CD4-positive, alpha-beta T cell (primary cell): Measurements from ENCODE around the gene RCN2. TPM values are rescaled to one million over a fixed set of nuclear protein-coding genes. Genes with fewer than 3 reads are reported as not detected.

Source experiments
- ATAC-seq: fragments of 200-7000 bp; cut with Tn5 transposase; one replicate; pipeline ENCODE4 v1.10.0; 2022; ENCODE audit warnings: mild to moderate bottlenecking; ENCODE audit not compliant: poor library complexity
- CTCF ChIA-PET: fragments of 350-600 bp; sonication (Branson Sonifier 250); formaldehyde crosslinking; loops from one replicate; lab custom pipeline; 2021; ENCODE audit warnings: antibody characterized with exemption, inconsistent platforms; lab: Charles Lee
- POLR2A ChIA-PET: fragments of 350-600 bp; sonication (Branson Sonifier 250); formaldehyde crosslinking; loops from one replicate; lab custom pipeline; 2021; ENCODE audit warnings: antibody characterized with exemption, inconsistent platforms; lab: Charles Lee
- DNase-seq, 14 experiments: peaks; one replicate each; pipeline ENCODE4 v3.0.0-alpha.2; 2013 to 2020; ENCODE audit warnings: mixed read lengths in 2 of 14
- H3K27ac ChIP-seq, 2 donors: one replicate each; pipeline versions ENCODE4 v1.5.1 to v1.7.0; 2013; ENCODE audit warnings: low read length in 2 of 2, low read depth in 1 of 2, mild to moderate bottlenecking in 1 of 2
- H3K27me3 ChIP-seq, 2 experiments: 1 replicate in 1 of 2; 2 replicates in 1 of 2; pipeline versions ENCODE4 v1.6.1 to v1.7.0; 2013; ENCODE audit warnings: low read length in 2 of 2, control low read depth in 1 of 2, mild to moderate bottlenecking in 1 of 2, moderate library complexity in 1 of 2; ENCODE audit not compliant: insufficient read depth in 2 of 2, control insufficient read depth in 1 of 2
- H3K36me3 ChIP-seq: one replicate; pipeline ENCODE4 v1.6.1; 2013; ENCODE audit warnings: low read length, control low read depth; ENCODE audit not compliant: insufficient read depth
- H3K4me1 ChIP-seq: one replicate; pipeline ENCODE4 v1.6.1; 2013; ENCODE audit warnings: low read length, control low read depth; ENCODE audit not compliant: insufficient read depth
- H3K4me3 ChIP-seq: one replicate; pipeline ENCODE4 v1.5.1; 2013; ENCODE audit warnings: mild to moderate bottlenecking, low read length, moderate library complexity
- H3K9me3 ChIP-seq, 2 experiments: 1 replicate in 1 of 2; 2 replicates in 1 of 2; pipeline versions ENCODE4 v1.6.1 to v1.7.0; 2013; ENCODE audit warnings: low read length in 2 of 2, mild to moderate bottlenecking in 2 of 2, control low read depth in 1 of 2, moderate library complexity in 1 of 2; ENCODE audit not compliant: control insufficient read depth in 1 of 2, insufficient read depth in 1 of 2
- H3K27ac Mint-ChIP-seq: one replicate; pipeline ENCODE4 v1.8.0; 2020; ENCODE audit warnings: mixed read lengths
- H3K27me3 Mint-ChIP-seq: one replicate; pipeline ENCODE4 v1.8.0; 2021; ENCODE audit warnings: mixed read lengths
- H3K36me3 Mint-ChIP-seq: one replicate; pipeline ENCODE4 v1.8.0; 2021; ENCODE audit warnings: low read depth, mixed read lengths
- H3K4me1 Mint-ChIP-seq: one replicate; pipeline ENCODE4 v1.8.0; 2021; ENCODE audit warnings: low read depth, mixed read lengths
- H3K4me3 Mint-ChIP-seq: one replicate; pipeline ENCODE4 v1.8.0; 2020; ENCODE audit warnings: mild to moderate bottlenecking, mixed read lengths
- H3K9me3 Mint-ChIP-seq: one replicate; pipeline ENCODE4 v1.8.0; 2020; ENCODE audit warnings: mixed read lengths
- CTCF ChIP-seq: fragments of 200-600 bp; IDR thresholded peaks from one replicate; pipeline ENCODE4 v1.8.0; 2022; ENCODE audit warnings: antibody characterized with exemption, mild to moderate bottlenecking
- intact Hi-C, 2 experiments: fragments of 100-400 bp; cut with DNase I in 1 of 2; cut with micrococcal nuclease in 1 of 2; formaldehyde crosslinking; loops; one replicate each; pipeline versions ENCODE4 v1.15.1 to v1.9.0; 2023 to 2025; cut with DNase I, micrococcal nuclease
- total RNA-seq, 174 experiments: library from RNA in 2 of 174; stranded (reverse) in 2 of 174; gene quantifications; one replicate each; pipeline ENCODE4 v1.2.3 and lab custom pipeline; 2021 to 2026

The RCN2 gene
- total RNA-seq, 2 experiments from 2014 or later, result 18.1 to 19.1 TPM

GRCh38 chr15:76929011-76929760 is 2.4 kb upstream of the RCN2 start:
- ChIA-PET CTCF (interaction anchor here (1.1 kb wide), 1 partner anchor 44 kb away, joined by 4 read pairs; no protein-coding TSS in a partner anchor), POLR2A (interaction anchor here (0.7 to 3.2 kb wide), 2 partner anchors 24 to 66 kb away, joined by 3 to 51 read pairs; partner anchors contain the start of genes PSTPIP1 and SCAPER)
- intact Hi-C loops, result no loop called here
- TF ChIP-seq CTCF, result no peak
- peaks cover 21% of the 10 kb centered on the region for H3K36me3 Mint-ChIP-seq
- no peak overlapping the region for H3K4me3 Mint-ChIP-seq
- peaks cover 6% of the 10 kb centered on the region for H3K4me1 ChIP-seq
- no peak overlapping the region for H3K4me3 ChIP-seq
- no peaks in the 10 kb centered on the region for H3K9me3 ChIP-seq
- H3K4me1 Mint-ChIP-seq, result peaks cover 29% of the 10 kb centered on the region
- H3K27ac Mint-ChIP-seq, result no peak overlapping the region
- no peak for ATAC-seq
- H3K27me3 Mint-ChIP-seq, result peaks cover 13% of the 10 kb centered on the region
- H3K27ac ChIP-seq, result no peak overlapping the region
- H3K36me3 ChIP-seq, result peaks cover 3% of the 10 kb centered on the region
- no peaks in the 10 kb centered on the region for H3K9me3 Mint-ChIP-seq
- H3K27me3 ChIP-seq, result no peaks in the 10 kb centered on the region
- no peak for DNase-seq

GRCh38 chr15:76930831-76931396 is 635 bp upstream of the RCN2 start:
- Mint-ChIP-seq H3K27me3 (peaks cover 7% of the 10 kb centered on the region), H3K4me1 (peaks cover 41% of the 10 kb centered on the region), H3K27ac (peak overlapping the region; percentile 91), H3K36me3 (peaks cover 34% of the 10 kb centered on the region), H3K4me3 (peak overlapping the region; percentile 98), H3K9me3 (no peaks in the 10 kb centered on the region)
- H3K9me3 ChIP-seq, result no peaks in the 10 kb centered on the region
- peak overlapping the region; percentile 59 for H3K4me3 ChIP-seq
- H3K27ac ChIP-seq, result peak overlapping the region in 1 of 2 donors; percentile 53
- DNase-seq, result peak in 1 of 14 experiments; percentile 8
- intact Hi-C loops, result loop anchor here (1.0 to 10.0 kb wide), 6 partner anchors 26 to 1506 kb away; partner anchors contain the start of genes PSTPIP1 (in 2 of the 2), SCAPER (in 2 of the 2), HMG20A (in 1 of the 2) and IREB2 (in 1 of the 2)
- H3K27me3 ChIP-seq, result no peaks in the 10 kb centered on the region
- peaks cover 6% of the 10 kb centered on the region for H3K4me1 ChIP-seq
- POLR2A ChIA-PET, result interaction anchor here (1.0 to 3.2 kb wide), 9 partner anchors 12 to 83 kb away, joined by 3 to 51 read pairs (median 4); partner anchors contain the start of genes PSTPIP1 and SCAPER
- no peak for TF ChIP-seq CTCF
- CTCF ChIA-PET, result no interaction called here
- no peak for ATAC-seq
- peaks cover 10% of the 10 kb centered on the region for H3K36me3 ChIP-seq

- intact Hi-C loops, result loop anchor here (5.0 to 10.0 kb wide), 4 partner anchors 65 to 1505 kb away; partner anchors contain the start of genes PSTPIP1 (in 2 of the 2), HMG20A (in 1 of the 2), IREB2 (in 1 of the 2) and PEAK1 (in 1 of the 2)
- no peak for TF ChIP-seq CTCF
- Mint-ChIP-seq H3K4me1 (peaks cover 41% of the 10 kb centered on the region), H3K4me3 (peak overlapping the region; percentile 89), H3K27me3 (no peaks in the 10 kb centered on the region), H3K9me3 (no peaks in the 10 kb centered on the region), H3K27ac (peak overlapping the region; percentile 91), H3K36me3 (peaks cover 46% of the 10 kb centered on the region)
- Histone ChIP-seq H3K27me3 (no peaks in the 10 kb centered on the region), H3K27ac (no peak overlapping the region), H3K4me3 (peak overlapping the region; percentile 59), H3K36me3 (peaks cover 20% of the 10 kb centered on the region), H3K4me1 (peaks cover 6% of the 10 kb centered on the region), H3K9me3 (no peaks in the 10 kb centered on the region)
- no peak for ATAC-seq
- DNase-seq, result peak in 3 of 14 experiments; percentile 0 to 9 (median 2)
- ChIA-PET POLR2A (interaction anchor here (0.7 to 3.2 kb wide), 5 partner anchors 18 to 74 kb away, joined by 3 to 51 read pairs (median 4); partner anchors contain the start of genes PSTPIP1 and SCAPER), CTCF (no interaction called here)
These were observed 802 bp downstream of the RCN2 start for GRCh38 chr15:76932135-76932966.
